ENCODE measurements around the gene FBN1. TPM values are rescaled to one million over a fixed set of nuclear protein-coding genes. Genes with fewer than 3 reads are reported as not detected.

FBN1 gene
- total RNA-seq, 1 donor from 2014 or later = 12.6 TPM

DNA sequence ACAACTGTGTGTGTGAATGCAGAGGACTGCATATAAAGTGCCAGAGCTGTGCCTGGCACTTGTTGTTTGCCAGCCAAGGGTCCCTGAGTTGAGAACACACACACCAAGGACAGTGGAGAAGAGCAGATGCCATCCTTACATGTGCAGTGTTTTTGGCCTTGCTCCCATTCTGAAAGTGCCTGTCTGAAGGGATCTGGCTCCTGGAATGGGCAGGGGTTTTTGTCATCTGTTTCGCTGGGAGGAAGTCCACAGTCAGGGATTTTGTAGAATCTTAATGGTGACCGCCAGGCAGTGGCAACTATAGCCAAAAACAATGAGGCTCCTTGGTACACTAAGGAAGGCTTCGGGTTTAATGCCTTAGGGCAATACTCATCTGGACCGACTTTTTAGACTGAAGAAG lies 250.5 kb downstream of the FBN1 start:
- no peak for DNase-seq
- H3K9me3 Mint-ChIP-seq (ENCODE audit: unreplicated experiment) = no peaks in the 10 kb centered on the region

DNA sequence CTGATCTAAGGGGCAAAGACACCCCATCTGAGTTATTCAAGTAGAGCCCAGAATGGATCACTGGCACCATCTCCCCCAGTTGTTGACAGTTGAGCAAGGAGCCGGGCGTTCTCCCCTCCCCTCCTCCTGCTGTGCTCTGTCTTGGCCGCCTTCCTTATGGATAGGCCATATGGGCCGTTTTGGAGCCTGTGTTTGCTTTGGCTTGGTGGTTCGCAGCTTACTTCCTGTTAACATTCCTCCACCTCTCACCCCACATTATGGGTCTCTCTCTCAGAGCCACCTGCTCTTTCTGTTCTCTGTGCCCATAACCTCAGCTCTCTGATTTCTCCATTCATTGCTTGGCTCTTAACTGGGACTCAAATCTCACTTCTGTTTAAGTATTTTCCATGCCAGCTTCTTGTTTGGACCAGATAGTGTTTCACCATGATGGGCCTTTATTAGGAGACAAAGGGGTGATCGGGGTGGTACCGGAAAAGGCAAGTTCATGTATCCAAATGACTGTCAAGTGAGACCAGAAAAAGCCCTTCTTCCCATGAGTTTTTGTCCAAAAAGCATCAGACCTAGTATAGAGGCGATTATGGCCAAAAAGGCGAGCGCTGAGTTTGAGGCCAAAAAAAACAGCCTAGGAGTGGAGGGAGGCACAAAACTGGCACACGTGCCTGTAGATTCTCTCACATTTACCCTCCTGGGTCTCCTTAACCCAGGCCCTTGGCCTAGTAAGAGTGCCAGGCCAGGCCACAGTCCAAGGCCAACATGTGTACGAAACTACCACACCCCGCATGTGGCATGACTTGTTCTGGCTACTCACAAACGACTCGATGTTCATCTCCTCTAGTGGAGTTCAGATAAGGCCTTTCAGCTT lies 251.6 kb downstream of the FBN1 start:
- no peaks in the 10 kb centered on the region for H3K36me3 Mint-ChIP-seq (ENCODE audit: unreplicated experiment)
- peaks cover 24% of the 10 kb centered on the region for H3K4me1 Mint-ChIP-seq (ENCODE audit: low read depth, unreplicated experiment)
- H3K9me3 Mint-ChIP-seq (ENCODE audit: unreplicated experiment) = no peaks in the 10 kb centered on the region
- DNase-seq = no peak
- TF ChIP-seq, protein P1, sequence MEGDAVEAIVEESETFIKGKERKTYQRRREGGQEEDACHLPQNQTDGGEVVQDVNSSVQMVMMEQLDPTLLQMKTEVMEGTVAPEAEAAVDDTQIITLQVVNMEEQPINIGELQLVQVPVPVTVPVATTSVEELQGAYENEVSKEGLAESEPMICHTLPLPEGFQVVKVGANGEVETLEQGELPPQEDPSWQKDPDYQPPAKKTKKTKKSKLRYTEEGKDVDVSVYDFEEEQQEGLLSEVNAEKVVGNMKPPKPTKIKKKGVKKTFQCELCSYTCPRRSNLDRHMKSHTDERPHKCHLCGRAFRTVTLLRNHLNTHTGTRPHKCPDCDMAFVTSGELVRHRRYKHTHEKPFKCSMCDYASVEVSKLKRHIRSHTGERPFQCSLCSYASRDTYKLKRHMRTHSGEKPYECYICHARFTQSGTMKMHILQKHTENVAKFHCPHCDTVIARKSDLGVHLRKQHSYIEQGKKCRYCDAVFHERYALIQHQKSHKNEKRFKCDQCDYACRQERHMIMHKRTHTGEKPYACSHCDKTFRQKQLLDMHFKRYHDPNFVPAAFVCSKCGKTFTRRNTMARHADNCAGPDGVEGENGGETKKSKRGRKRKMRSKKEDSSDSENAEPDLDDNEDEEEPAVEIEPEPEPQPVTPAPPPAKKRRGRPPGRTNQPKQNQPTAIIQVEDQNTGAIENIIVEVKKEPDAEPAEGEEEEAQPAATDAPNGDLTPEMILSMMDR (IDR thresholded peaks at IDR 0.05; ENCODE audit: partially characterized antibody, unreplicated experiment) = no peak
- H3K27ac Mint-ChIP-seq (ENCODE audit: unreplicated experiment) = no peak overlapping the region
- H3K27me3 Mint-ChIP-seq (ENCODE audit: unreplicated experiment) = no peaks in the 10 kb centered on the region
- no peak overlapping the region for H3K4me3 Mint-ChIP-seq (ENCODE audit: unreplicated experiment)

More for the DNA sequence above, 250.5 kb downstream of the FBN1 start:
- Mint-ChIP-seq H3K4me1 (ENCODE audit: low read depth, unreplicated experiment) (peaks cover 15% of the 10 kb centered on the region), H3K4me3 (ENCODE audit: unreplicated experiment) (no peak overlapping the region), H3K36me3 (ENCODE audit: unreplicated experiment) (no peaks in the 10 kb centered on the region), H3K27ac (ENCODE audit: unreplicated experiment) (no peak overlapping the region), H3K27me3 (ENCODE audit: unreplicated experiment) (no peaks in the 10 kb centered on the region)
- TF ChIP-seq, protein P1 (IDR thresholded peaks at IDR 0.05; ENCODE audit: partially characterized antibody, unreplicated experiment) = no peak

DNA sequence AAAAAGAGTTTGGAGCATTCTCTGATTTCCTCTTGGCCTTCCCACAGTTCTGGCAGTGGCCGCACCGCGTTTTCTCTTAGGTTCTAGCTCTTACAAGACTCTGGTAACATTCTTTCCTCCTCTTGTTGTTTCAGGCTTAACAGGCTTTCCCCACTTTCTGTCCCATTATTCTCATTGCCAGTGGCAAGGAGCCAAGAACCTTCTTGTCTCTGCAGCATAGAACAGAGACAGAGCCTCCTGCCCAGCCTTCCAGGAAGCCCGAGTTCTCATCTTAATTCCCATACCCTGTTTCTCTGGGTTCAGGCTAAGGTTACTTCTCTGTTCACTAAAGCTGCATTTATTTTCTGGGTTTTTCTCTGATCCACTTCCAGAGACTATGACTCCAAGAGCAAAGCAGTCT lies 253.2 kb downstream of the FBN1 start:
- no peaks in the 10 kb centered on the region for H3K9me3 Mint-ChIP-seq (ENCODE audit: unreplicated experiment)
- H3K36me3 Mint-ChIP-seq (ENCODE audit: unreplicated experiment) = no peaks in the 10 kb centered on the region
- TF ChIP-seq, protein P1 (IDR thresholded peaks at IDR 0.05; ENCODE audit: partially characterized antibody, unreplicated experiment) = no peak
- H3K4me3 Mint-ChIP-seq (ENCODE audit: unreplicated experiment) = no peak overlapping the region
- peaks cover 25% of the 10 kb centered on the region for H3K4me1 Mint-ChIP-seq (ENCODE audit: low read depth, unreplicated experiment)
- no peak overlapping the region for H3K27ac Mint-ChIP-seq (ENCODE audit: unreplicated experiment)
- DNase-seq = no peak
- H3K27me3 Mint-ChIP-seq (ENCODE audit: unreplicated experiment) = no peaks in the 10 kb centered on the region

DNA sequence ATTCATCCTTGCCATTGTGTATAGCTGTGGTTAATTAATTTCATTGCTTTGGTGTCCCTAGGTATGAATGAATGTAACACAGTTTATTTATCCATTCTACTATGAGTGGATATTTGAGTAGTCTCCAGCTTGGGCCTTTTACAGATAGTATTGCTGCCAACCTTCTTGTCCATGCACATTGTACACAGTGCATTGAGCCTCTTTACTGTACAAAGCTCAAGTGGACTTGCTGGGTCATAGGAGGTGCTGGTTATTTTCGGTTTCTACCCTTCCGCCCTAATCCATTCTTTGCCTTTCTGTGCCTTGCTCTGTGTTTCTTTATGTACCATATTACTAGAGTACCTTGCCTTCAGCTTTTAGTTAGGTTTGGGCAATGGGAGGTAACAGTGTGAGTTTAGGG lies 253.6 kb downstream of the FBN1 start:
- peaks cover 25% of the 10 kb centered on the region for H3K4me1 Mint-ChIP-seq (ENCODE audit: low read depth, unreplicated experiment)
- H3K27ac Mint-ChIP-seq (ENCODE audit: unreplicated experiment) = no peak overlapping the region
- H3K36me3 Mint-ChIP-seq (ENCODE audit: unreplicated experiment) = no peaks in the 10 kb centered on the region
- no peaks in the 10 kb centered on the region for H3K9me3 Mint-ChIP-seq (ENCODE audit: unreplicated experiment)
- no peak for DNase-seq
- TF ChIP-seq, protein P1 (IDR thresholded peaks at IDR 0.05; ENCODE audit: partially characterized antibody, unreplicated experiment) = no peak
- no peaks in the 10 kb centered on the region for H3K27me3 Mint-ChIP-seq (ENCODE audit: unreplicated experiment)
- no peak overlapping the region for H3K4me3 Mint-ChIP-seq (ENCODE audit: unreplicated experiment)

DNA sequence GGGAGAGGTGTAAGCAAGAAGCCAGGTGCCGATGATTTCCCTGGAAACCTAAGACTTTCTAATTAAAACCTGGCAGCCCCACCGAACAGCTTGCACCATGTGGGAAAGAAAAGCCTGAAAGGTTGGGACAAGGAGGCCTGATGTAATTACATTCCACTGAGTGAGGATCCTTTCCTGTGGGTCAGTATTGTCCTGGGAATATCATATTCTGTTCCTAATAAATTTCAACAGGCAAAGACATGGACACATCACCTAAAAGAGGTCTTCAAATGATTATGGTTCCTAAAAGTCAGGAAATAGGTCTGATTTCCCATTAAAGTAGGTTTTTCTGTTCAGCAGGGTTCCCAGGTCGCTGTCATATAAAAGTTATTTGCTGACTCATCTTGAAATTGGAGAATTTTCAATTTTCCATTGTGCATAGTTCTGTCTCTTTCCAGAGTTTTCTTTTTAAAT lies 255.8 kb downstream of the FBN1 start:
- Mint-ChIP-seq H3K4me3 (ENCODE audit: unreplicated experiment) (no peak overlapping the region), H3K27ac (ENCODE audit: unreplicated experiment) (no peak overlapping the region), H3K27me3 (ENCODE audit: unreplicated experiment) (no peaks in the 10 kb centered on the region), H3K4me1 (ENCODE audit: low read depth, unreplicated experiment) (peaks cover 25% of the 10 kb centered on the region), H3K9me3 (ENCODE audit: unreplicated experiment) (no peaks in the 10 kb centered on the region), H3K36me3 (ENCODE audit: unreplicated experiment) (no peaks in the 10 kb centered on the region)
- TF ChIP-seq, protein P1 (IDR thresholded peaks at IDR 0.05; ENCODE audit: partially characterized antibody, unreplicated experiment) = no peak
- DNase-seq = peak; percentile 29
